GM19455 (cell line): Measurements from ENCODE around the gene CCDC81.
"Not testable (repeated sequence)": the region's sequence is repeated elsewhere in the genome, so short reads cannot be mapped to it uniquely, and the experiment has no call there.

Experiments
- ATAC-seq: cut with Tn5 transposase; IDR thresholded peaks from one replicate; pipeline ENCODE4 v1.9.1; 2021; ENCODE audit not compliant: unreplicated experiment

The CCDC81 gene

DNA sequence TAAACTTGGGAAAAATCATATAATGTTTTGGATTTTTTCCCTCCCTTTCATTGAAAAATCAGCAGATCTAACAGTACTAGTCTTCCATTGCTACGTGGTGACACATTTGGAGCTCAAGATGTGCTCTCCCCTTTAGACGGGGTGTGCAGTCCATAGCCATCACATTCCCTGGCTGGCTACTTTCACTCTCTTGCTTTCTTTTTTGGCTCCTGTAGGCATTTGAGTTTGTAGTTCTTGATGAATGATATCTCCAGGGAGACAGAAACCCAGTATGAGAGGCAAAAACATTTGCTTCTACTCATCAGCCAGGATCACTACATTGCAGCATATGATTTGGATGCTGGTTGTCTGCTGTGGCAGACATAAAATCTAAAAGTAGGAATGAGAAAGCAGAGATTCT, 12.1 kb downstream of the CCDC81 start:
- no peak for ATAC-seq

DNA sequence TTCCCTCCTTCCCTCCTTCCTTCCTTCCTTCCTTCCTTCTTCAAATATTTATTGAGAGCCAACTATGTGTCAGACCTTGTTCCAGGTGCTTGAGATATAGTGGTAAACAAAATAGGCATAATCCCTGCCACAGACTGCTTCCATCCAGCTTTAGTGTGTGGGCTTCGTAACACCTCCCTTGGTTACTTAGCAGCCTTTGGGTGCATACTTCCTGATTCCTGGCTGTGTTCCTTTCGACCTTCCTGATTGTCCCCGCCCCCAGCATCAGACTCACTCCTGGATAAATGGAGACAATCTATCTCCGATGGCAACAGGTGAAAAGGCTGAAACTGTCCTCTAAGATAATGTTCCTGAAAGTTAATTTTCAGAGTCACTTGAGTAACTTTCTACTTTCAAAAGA, 13.5 kb downstream of the CCDC81 start:
- no peak for ATAC-seq

DNA sequence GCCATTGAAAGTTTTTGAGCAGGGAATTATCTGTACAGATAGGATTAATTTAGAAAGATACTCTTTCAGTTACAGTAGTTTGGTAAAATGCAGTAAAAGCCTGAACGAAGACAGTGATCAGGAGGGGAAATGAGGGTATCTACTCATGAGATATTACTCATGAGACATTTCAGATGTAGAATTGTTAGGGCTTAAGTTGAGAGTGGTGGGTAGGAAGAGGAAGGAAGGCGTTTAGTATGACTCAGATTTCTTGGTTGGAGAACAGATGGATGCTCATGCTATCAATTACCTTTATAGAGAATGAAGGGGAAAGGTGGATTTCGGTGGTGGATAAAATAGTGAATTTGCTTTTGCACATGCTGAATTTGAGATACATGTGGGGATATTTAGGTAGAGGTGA, 15.8 kb downstream of the CCDC81 start:
- ATAC-seq, result no peak

DNA sequence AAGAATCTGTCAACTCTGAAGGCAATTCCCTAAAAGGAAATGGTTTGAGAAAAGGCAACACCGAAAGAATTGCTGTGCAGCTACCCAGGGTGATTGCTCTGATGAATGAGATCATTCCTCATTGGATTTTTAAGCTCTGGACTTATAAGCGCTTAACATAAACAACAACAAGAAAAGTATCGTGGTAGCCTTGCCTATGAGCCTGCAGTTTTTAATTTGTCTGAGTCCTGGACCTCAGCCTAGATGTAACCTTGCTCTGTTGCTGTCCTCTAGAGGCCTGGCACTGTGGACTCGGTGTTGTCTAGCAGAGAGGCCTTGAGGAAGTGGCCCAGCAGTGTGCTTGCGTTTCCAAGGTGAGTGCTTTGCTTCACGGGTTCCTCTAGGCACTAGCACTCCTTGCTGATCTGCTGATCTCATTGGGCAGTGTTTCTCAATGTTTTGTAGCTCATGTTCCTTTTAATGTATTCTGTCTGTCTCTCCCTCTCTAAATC, 20.4 kb downstream of the CCDC81 start:
- no peak for ATAC-seq

DNA sequence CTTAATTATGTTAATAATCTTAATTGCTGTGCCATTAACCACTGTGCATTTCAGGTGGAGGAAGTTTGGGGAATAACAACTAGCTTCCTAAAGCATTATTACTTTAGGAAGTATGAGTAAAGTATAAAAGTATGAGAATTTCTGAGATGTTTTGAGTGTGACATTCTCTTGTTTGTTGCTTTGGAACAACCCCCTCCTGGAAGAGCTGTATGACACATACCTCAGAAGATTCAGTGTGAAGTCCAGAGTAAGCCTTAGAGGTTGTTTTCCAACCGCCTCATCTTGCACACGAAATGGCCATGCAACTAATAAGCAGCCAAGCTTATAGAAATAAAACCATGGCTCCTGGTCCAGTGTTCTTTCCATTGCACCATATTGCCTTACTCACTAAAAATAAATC, 21.7 kb downstream of the CCDC81 start:
- no peak for ATAC-seq

DNA sequence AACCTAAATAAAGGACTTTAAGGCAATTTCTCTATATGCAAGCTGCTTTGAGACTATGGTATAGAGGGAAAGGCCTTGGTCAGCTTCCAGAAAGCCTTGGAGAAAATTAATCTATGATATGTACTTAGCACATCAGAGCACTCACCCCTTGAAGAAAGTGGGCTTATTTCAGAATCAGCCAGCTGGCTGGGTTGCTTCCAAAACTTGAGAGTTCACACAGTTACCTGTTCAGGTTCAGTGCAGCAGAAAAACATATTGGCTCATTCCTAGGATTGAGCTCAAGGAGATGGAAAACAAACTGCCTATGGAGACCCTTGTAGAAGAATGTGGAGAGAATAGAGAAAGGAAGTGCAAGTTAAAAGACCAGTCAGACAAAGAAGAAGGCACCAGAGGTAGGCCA, 22.7 kb downstream of the CCDC81 start:
- ATAC-seq, result no peak

DNA sequence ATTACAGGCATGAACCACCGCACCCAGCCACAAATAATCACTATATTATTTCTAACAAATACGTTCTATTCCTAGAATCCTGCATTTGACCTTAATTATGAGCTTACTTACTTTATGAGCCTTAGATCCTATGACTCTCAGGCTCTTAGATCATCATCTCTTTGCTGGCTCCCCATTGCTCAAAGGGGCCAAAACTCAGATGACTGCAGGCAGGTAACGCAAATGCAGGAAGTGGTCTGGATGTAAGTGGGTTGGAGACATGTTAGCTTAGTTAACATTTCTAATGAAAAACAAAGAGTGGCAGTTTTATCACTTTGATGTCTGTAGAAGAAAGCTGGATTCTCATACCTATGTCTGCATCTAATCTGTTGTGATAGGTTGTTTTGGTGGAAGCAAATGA, 23.4 kb downstream of the CCDC81 start:
- no peak for ATAC-seq

DNA sequence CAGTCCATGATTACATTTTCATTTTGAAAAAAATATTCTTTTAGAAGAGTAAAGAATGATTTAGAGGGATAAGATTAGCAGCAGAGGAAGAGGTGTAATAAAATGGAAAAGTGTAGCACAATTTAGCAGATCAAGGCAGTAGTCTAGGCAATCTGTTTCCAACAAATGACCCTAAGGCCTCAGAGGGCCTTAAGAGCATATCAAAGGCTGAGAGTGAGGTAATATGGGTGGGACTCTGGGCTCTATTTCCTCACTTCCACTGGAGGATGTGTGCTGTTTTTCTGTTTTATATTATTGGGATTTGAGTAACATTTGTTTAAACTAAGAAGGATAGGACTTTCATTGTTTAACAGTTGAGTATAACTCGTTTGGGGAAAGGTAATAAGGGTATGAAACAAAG, 28.8 kb downstream of the CCDC81 start:
- no peak for ATAC-seq

DNA sequence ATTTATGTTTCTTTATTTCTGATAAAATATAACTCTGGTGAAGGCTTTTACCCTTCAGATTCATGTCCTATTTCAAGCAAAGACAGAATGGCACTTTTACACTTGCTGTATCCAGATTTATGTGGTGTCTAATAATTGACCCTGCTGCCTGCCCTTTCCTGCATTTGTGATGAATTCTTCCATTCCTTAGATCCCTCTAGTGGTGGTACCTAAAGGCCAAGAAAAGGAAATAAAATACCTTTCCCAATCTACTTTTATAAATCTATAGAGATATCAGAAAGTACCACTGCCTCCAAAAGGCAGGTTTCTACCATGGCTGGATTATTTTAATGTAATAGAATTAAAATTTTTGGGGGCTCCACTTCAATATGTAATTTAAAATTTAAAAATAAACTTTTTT, 34.2 kb downstream of the CCDC81 start:
- ATAC-seq, result no peak

DNA sequence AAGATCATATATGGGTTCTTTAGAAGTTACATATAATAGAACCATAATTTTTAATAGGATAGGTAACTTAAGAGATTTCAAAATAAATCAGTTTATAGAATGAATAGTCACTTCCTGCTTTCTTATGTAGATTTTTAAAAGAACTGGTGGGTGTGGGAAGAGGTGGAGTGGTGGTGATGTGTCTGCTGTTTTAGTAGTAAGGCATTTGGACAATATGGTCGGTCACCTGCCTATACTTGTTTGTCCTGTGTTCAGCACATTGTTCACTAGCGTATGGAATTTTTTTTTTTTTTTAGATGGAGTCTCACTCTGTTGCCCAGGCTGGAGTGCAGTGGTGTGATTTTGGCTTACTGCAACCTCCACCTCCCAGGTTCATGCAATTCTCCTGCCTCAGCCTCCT, 39.3 kb downstream of the CCDC81 start:
- ATAC-seq, result no peak

DNA sequence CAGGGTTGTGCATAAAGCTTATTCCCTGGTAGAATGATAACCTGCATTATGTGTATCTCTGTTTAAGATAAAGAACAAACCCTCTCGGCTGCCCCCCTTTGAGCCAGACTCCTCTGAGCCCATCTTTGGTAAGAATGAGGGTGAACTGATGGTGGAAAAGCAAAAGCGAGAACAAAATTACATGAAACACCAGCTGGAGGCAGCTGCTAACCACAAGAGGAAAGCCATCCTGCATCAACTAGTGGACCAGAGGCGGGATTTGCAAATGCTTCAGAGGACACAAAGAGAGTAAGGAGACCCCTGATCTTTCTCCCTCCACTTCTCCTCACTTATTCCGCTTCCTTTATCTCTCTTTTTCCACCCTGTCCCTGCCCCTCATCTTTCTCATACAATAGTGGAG, 40.3 kb downstream of the CCDC81 start:
- no peak for ATAC-seq

DNA sequence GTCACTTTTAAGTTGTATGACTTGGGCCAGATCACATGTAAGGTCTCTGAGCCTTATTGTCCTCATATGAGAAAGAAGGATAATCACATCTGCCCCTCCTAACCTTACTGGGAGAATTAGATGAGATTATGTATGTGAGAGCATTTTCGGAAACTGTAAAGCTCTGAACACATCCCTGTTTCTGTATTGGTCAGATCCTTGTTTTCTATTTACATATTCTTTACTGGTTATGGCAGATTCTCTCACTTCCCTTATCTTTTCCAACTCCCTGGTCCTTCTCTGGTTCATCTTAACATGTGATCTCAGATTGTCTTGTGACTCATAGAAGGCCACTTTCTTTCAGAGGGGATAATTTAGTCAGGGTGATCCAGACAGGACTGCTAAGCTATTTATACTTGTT, 41.8 kb downstream of the CCDC81 start:
- no peak for ATAC-seq

DNA sequence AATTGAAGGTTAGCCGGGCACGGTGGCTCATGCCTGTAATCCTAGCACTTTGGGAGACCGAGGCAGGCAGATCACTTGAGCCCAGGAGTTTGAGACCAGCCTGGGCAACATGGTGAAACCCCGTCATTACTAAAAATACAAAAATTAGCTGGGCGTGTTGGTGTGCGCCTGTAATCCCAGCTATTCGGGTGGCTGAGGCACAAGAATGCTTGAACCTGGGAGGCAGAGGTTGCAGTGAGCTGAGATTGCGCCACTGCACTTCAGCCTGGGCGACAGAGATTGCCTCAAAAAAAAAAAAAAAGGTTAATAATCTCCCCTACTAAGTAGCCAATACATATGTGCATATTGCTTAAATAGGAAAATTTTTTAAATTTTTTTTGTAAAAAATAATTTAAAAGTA, 42.3 kb downstream of the CCDC81 start:
- ATAC-seq, result not testable (repeated sequence)

DNA sequence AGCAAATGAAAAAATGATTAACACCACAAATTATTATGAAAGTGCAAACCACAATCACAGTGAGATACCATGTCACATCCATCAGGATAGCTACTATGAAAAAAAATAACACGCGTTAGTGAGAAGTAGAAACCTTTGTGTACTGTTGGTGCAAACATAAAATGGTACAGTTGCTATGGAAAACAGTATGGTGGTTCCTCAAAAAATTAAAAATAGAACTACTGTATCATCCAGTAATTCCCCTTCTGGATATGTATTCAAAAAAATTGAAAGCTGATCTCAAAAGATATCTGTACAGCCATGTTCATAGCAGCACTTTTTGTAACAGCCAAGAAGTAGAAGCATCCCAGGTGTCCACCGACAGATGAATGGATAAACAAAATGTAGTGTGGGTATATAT, 43.4 kb downstream of the CCDC81 start:
- no peak for ATAC-seq

DNA sequence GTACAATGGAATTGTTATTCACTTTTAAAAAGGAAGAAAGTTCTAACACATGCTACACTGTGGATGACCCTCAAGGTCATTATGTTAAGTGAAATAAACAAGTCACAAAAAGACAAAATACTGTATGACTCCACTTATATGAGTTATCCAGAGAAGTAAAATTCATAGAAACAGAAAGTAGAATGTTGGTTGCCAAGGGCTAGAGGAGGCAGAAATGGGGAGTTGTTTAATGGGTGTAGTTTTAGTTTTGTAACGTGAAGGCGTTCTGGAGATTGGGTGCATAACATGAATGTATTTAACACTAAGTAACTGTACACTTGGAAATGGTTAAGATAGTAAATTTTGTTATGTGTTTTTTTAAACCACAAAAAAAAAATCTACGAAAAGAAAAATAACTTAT, 43.8 kb downstream of the CCDC81 start:
- no peak for ATAC-seq

DNA sequence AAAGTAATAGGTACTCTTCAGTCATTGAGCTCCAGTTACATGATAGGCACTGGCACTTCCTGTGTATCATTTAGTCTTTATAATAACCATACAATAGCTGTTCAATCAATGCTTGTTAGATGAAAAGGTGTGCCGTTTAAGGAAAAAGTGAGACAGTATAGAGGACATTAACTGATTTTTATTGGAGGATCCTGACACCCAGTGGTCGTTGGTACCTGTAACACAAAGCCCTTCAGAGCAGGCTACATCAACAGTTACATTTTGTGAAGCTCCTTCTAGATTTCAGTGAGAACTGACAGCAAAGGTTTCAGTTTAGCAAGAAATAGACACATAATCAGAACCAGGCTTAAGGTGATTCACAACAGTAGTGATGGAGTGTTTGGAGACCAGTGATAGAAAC, 44.2 kb downstream of the CCDC81 start:
- no peak for ATAC-seq

DNA sequence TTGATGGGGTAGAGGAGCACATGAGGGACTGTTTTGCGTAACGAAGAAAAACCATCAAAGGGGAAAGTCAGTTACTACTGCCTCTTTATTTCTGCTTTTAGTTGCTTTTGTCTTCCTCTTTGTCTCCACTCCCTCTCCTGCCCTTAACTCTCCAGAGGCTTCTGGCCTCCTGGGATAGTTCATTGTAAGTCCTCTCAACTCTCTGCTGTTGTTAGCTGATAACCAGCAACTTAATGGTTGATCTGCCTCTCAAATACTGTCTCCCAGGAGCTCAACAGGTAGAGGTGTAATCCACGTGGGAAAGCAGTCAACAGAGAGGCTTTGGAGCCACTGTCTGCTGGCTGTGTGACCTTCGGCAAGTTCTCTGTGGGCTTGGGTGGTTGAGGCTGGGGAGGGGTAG, 47.3 kb downstream of the CCDC81 start:
- ATAC-seq, result no peak

DNA sequence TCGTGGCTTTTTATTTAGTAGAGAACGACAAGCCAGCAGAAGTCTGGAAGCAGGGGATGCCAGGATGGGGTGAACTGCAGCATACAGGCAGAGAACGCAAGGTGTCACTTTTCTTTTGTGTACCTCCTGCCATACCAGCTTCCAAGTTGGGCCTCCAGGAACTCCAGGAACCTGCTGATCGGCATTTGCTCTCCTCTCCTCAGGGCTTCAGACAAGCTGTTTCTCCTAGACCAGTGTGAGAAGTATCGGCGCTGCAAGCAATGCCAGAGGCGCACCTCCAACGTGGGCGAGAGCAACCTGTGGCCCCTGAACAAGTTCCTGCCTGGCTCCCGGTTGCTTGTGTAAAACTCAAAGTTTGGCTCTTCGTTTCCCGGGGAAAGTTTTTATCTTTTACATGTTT, 47.7 kb downstream of the CCDC81 start:
- no peak for ATAC-seq

DNA sequence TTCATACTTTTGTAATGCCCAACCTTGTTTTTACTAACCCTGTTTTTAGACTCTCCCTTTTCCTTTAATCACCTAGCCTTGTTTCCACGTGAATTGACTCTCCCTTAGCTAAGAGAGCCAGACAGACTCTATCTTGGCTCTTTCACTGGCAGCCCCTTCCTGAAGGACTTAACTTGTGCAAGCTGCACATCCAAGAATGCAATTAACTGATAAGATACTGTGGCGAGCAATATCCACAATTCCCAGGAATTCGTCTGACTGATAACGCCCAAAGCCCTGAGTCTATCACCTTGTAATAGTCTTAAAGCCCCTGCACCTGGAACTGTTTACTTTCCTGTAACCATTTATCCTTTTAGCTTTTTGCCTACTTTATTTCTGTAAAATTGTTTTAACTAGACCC, 48.8 kb downstream of the CCDC81 start:
- ATAC-seq, result not testable (repeated sequence)

DNA sequence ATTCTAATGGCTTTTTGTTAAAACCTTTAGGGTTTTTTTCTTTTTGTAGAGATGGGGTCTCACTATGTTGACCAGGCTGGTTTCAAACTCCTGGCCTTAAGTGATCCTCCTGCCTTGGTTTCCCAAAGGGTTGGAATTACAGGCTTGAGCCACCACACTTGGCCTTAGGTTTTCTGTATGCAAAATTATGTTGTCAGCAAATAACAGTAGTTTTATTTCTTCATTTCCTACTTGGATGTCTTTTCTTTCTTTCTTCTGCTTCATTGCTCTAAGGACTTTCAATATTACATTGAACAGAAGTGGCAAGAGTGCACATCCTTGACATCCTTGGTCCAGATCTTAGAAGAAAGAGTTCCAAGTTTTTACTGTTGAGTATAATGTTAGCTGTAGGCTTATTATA, 52.8 kb downstream of the CCDC81 start:
- ATAC-seq, result no peak

DNA sequence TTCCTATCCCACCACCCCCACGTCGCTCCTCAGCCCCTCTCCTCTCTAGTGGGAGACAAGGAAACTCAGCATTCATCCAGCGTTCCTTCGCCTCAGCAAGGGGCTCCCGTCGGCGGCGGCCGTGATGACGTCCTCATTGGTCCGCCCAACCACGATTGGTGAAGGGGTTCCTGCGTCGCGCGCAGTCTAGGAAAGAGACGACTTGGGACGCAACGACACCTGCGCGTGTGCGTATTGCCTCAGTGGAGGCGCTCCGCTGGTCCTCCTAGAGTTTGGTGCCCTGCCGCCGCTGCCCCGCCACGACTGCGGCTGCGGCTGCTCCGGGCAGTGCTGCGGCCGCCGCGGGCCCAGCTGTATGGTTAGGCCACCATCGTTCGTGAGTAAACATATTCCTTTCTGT, 56.6 kb downstream of the CCDC81 start:
- no peak for ATAC-seq

DNA sequence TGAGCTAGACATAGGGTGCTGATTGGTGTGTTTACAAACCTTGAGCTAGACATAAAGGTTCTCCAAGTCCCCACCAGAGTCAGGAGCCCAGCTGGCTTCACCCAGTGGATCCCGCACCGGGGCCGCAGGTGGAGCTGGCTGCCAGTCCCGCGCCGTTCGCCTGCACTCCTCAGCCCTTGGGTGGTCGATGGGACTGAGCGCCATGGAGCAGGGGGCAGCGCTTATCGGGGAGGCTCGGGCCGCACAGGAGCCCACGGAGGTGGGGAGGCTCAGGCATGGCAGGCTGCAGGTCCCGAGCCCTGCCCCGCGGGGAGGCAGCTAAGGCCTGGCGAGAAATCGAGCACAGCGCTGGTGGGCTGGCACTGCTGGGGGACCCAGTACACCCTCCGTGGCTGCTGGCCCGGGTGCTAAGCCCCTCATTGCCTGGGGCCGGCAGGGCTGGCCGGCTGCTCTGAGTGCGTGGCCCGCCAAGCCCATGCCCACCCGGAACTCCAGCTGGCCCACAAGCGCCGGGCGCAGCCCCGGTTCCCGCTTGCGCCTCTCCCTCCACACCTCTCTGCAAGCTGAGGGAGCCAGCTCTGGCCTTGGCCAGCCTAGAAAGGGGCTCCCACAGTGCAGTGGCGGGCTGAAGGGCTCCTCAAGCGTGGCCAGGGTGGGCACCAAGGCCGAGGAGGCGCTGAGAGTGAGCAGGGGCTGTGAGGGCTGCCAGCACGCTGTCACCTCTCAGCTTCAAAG, 58.8 kb downstream of the CCDC81 start:
- not testable (repeated sequence) for ATAC-seq

DNA sequence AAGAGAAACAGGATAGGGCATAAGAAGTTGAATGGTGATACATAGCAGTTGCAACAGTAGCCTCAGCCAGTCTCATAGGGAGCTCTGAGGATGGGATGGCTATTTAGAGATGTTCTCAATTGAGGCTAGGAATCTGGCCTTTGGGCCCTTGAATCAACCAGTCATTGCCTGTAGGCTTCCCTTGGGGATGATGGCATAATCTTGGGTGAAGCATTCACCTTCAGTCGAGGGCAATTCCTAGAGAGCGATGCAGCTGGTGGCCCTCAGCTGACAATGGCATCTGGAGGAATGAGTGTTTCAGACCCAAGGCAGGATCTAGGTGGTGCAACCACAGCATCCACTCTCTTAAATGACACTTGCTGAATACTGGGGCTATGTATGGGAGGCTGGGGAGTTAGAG, 61.0 kb downstream of the CCDC81 start:
- no peak for ATAC-seq
